SK-N-MC (cell line): ENCODE measurements around the gene PDE5A.

Experiments
- EZH2 ChIP-seq: fragments of 200-600 bp; sonication (generic); IDR thresholded peaks from one replicate; pipeline ENCODE4 v1.6.1; 2017; ENCODE audit warnings: antibody characterized with exemption
- FOXP2 ChIP-seq: optimal IDR thresholded peaks from 2 replicates; pipeline ENCODE3; 2011; ENCODE audit warnings: mild to moderate bottlenecking, moderate library complexity; ENCODE audit not compliant: insufficient read depth; ENCODE audit errors: extremely low read length, control extremely low read depth
- POLR2AphosphoS5 ChIP-seq: IDR thresholded peaks from 2 replicates; pipeline ENCODE4 v1.6.1; 2012; ENCODE audit warnings: mild to moderate bottlenecking, low read depth, low read length, borderline replicate concordance

GRCh38 chr4:119580293-119580692 lies 48.3 kb downstream of the PDE5A start:
- TF ChIP-seq EZH2 (no peak), POLR2AphosphoS5 (no peak), FOXP2 (no peak)
